A673 (cell line): ENCODE measurements around the gene ABCB1. TPM values are rescaled to one million over a fixed set of nuclear protein-coding genes. Genes with fewer than 3 reads are reported as not detected.
"Not testable (repeated sequence)": the region's sequence is repeated elsewhere in the genome, so short reads cannot be mapped to it uniquely, and the experiment has no call there.

Source experiments
- BruUV-seq: library from RNA; stranded (reverse); fragments of 400-500 nt; replicated peaks from 2 replicates; lab custom pipeline; 2021; lab: Mats Ljungman, UMichigan
- CTCF ChIA-PET: fragments of 300-600 bp; sonication (Branson Sonifier 250); formaldehyde crosslinking; loops from one replicate; lab custom pipeline; 2022; ENCODE audit warnings: antibody characterized with exemption; lab: Charles Lee
- POLR2A ChIA-PET: fragments of 300-600 bp; sonication (Branson Sonifier 250); formaldehyde crosslinking; loops from one replicate; lab custom pipeline; 2022; ENCODE audit warnings: antibody characterized with exemption; ENCODE audit not compliant: low non-redundant PET; lab: Charles Lee
- DNase-seq: peaks from one replicate; pipeline ENCODE4 v3.0.0-alpha.2; 2015; ENCODE audit warnings: low spot score
- H3K27ac ChIP-seq: fragments of 200-600 bp; sonication (generic); 2 replicates; pipeline ENCODE4 v1.5.1; 2016; ENCODE audit warnings: mixed run types, low read depth, mild to moderate bottlenecking, mixed read lengths, antibody characterized with exemption, low read length; ENCODE audit not compliant: poor library complexity, severe bottlenecking
- H3K27me3 ChIP-seq: fragments of 200-600 bp; sonication (generic); replicated peaks from 2 replicates; pipeline ENCODE4 v1.6.1; 2017; ENCODE audit warnings: mixed run types, low read depth, mild to moderate bottlenecking, mixed read lengths, antibody characterized with exemption, low read length; ENCODE audit not compliant: insufficient read depth, poor library complexity
- H3K36me3 ChIP-seq: fragments of 200-600 bp; sonication (generic); 2 replicates; pipeline ENCODE4 v1.6.1; 2016; ENCODE audit warnings: mixed run types, mild to moderate bottlenecking, mixed read lengths, antibody characterized with exemption, low read length; ENCODE audit not compliant: insufficient read depth, poor library complexity, severe bottlenecking
- H3K4me1 ChIP-seq: fragments of 200-600 bp; sonication (generic); 2 replicates; pipeline ENCODE4 v1.6.1; 2017; ENCODE audit warnings: mixed run types, mild to moderate bottlenecking, mixed read lengths, antibody characterized with exemption, low read length; ENCODE audit not compliant: insufficient read depth, poor library complexity, severe bottlenecking
- H3K4me3 ChIP-seq: fragments of 200-600 bp; sonication (generic); 2 replicates; pipeline ENCODE4 v1.5.1; 2016; ENCODE audit warnings: low read depth, mixed run types, mild to moderate bottlenecking, mixed read lengths, low read length; ENCODE audit not compliant: poor library complexity, severe bottlenecking
- H3K9me3 ChIP-seq: fragments of 200-600 bp; sonication (generic); 2 replicates; pipeline ENCODE4 v1.6.1; 2016; ENCODE audit warnings: mixed run types, low read depth, mild to moderate bottlenecking, mixed read lengths, antibody characterized with exemption, low read length; ENCODE audit not compliant: poor library complexity, severe bottlenecking
- EZH2 ChIP-seq: fragments of 200-600 bp; sonication (generic); IDR thresholded peaks from 2 replicates; pipeline ENCODE4 v1.6.1; 2017; ENCODE audit warnings: borderline replicate concordance, low read depth, mild to moderate bottlenecking, mixed read lengths, antibody characterized with exemption, low read length; ENCODE audit not compliant: poor library complexity, severe bottlenecking
- intact Hi-C: fragments of 100-400 bp; cut with micrococcal nuclease; formaldehyde crosslinking; loops from one replicate; pipeline ENCODE4 v1.10.0; 2022; ENCODE audit not compliant: unreplicated experiment
- total RNA-seq: library from RNA; stranded (reverse); gene quantifications from 2 replicates; pipeline ENCODE4 v1.2.3, GENCODE V29; 2021
- TF ChIP-seq, protein P1 (sequence below): fragments of 300-800, 200-600 bp; sonication (generic); conservative IDR thresholded peaks from 2 replicates; pipeline ENCODE4 v1.5.1; 2017; ENCODE audit warnings: low read depth, mild to moderate bottlenecking, antibody characterized with exemption, low read length, moderate library complexity, mixed read lengths

The ABCB1 gene
- total RNA-seq, 1 experiment from 2014 or later, result not detected

DNA sequence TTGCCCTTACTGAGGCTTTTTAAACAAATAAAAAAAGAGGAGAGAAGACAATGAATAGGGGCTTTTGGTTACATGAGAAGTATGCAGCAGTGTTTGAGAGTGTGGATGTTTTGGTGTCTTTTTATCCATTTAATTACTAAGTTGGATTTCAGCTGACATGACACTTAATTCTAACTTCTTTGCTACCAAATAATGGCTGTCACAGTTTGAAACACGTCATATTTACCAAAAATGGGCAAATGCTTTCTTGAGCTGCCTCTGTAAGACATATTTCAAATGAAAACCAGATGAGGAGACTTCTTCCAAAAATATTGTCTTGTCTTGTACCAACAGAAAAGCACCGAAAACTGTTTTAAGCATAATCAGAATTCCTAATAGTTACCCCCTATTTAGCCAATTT lies 129.2 kb downstream of the ABCB1 start:
- TF ChIP-seq, protein P1, sequence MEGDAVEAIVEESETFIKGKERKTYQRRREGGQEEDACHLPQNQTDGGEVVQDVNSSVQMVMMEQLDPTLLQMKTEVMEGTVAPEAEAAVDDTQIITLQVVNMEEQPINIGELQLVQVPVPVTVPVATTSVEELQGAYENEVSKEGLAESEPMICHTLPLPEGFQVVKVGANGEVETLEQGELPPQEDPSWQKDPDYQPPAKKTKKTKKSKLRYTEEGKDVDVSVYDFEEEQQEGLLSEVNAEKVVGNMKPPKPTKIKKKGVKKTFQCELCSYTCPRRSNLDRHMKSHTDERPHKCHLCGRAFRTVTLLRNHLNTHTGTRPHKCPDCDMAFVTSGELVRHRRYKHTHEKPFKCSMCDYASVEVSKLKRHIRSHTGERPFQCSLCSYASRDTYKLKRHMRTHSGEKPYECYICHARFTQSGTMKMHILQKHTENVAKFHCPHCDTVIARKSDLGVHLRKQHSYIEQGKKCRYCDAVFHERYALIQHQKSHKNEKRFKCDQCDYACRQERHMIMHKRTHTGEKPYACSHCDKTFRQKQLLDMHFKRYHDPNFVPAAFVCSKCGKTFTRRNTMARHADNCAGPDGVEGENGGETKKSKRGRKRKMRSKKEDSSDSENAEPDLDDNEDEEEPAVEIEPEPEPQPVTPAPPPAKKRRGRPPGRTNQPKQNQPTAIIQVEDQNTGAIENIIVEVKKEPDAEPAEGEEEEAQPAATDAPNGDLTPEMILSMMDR, result no peak
- TF ChIP-seq EZH2, result no peak
- ChIA-PET POLR2A (interaction anchor here (0.5 kb wide), 1 partner anchor 643 kb away, joined by 3 read pairs; no protein-coding TSS in a partner anchor), CTCF (no interaction called here)
- no TSS peak for BruUV-seq
- DNase-seq, result no peak
- Histone ChIP-seq H3K4me3 (no peak overlapping the region), H3K36me3 (no peaks in the 10 kb centered on the region), H3K4me1 (no peaks in the 10 kb centered on the region), H3K27ac (no peak overlapping the region), H3K9me3 (no peaks in the 10 kb centered on the region), H3K27me3 (peaks cover 40% of the 10 kb centered on the region)
- intact Hi-C loops, result no loop called here

DNA sequence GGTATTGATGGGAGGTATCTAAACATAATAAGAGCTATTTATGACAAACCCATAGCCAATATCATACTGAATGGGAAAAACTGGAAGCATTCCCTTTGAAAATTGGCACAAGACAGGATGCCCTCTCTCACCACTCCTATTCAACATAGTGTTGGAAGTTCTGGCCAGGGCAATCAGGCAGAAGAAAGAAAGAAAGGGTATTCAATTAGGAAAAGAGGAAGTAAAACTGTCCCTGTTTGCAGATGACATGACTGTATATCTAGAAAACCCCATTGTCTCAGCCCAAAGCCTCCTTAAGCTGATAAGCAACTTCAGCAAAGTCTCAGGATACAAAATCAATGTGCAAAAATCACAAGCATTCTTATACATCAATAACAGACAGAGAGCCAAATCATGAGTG lies 131.5 kb downstream of the ABCB1 start:
- DNase-seq, H3K9me3 ChIP-seq, intact Hi-C loops, H3K4me3 ChIP-seq, POLR2A ChIA-PET, BruUV-seq, H3K27ac ChIP-seq, H3K4me1 ChIP-seq, CTCF ChIA-PET, H3K36me3 ChIP-seq: not testable (repeated sequence)
- H3K27me3 ChIP-seq, result peaks cover 23% of the 10 kb centered on the region

DNA sequence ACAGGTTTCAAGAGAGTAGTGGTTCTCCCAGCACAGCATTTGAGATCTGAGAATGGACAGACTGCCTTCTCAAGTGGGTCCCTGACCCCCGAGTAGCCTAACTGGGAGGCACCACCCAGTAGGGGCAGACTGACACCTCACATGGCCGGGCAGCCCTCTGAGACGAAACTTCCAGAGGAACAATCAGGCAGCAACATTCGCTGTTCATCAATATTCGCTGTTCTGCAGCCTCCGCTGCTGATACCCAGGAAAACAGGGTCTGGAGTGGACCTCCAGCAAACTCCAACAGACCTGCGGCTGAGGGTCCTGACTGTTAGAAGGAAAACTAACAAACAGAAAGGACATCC lies 135.2 kb downstream of the ABCB1 start:
- DNase-seq, H3K4me3 ChIP-seq, CTCF ChIA-PET, intact Hi-C loops, H3K4me1 ChIP-seq, BruUV-seq, H3K9me3 ChIP-seq, H3K36me3 ChIP-seq, H3K27me3 ChIP-seq, H3K27ac ChIP-seq, POLR2A ChIA-PET: not testable (repeated sequence)

DNA sequence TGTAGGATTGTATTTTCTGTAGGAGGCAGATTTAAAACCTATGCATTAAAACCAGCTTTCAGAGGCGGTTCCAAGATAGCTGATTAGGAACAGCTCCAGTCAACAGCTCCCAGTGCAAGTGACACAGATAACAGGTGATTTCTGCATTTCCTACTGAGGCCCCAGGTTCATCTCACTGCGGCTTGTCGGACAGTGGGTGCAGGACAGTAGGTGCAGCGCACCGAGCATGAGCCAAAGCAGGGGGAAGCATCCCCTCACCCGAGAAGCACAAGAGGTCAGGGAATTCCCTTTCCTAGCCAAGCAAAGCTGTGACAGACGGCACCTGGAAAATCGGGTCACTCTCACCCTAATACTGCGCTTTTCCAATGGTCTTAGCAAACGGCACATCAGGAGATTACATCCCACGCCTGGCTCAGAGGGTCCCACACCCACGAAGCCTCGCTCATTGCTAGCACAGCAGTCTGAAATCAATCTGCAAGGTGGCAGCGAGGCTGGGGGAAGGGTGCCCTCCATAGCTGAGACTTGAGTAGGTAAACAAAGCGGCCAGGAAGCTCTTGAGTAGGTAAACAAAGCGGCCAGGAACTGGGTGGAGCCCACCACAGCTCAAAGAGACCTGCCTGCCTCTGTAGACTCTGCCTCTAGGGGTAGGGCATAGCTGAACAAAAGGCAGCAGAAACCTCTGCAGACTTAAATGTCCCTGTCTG lies 135.7 kb downstream of the ABCB1 start:
- POLR2A ChIA-PET, H3K27ac ChIP-seq, BruUV-seq, H3K27me3 ChIP-seq, intact Hi-C loops, CTCF ChIA-PET, H3K4me1 ChIP-seq, H3K4me3 ChIP-seq, DNase-seq, H3K36me3 ChIP-seq, H3K9me3 ChIP-seq: not testable (repeated sequence)
